GM19023 (cell line): Measurements from ENCODE around the gene PCBD1.
A peak's percentile ranks its signal among the peaks of the same experiment; 100 is the strongest.
"Not testable (repeated sequence)": the region's sequence is repeated elsewhere in the genome, so short reads cannot be mapped to it uniquely, and the experiment has no call there.

Experiments
- ATAC-seq: cut with Tn5 transposase; IDR thresholded peaks from one replicate; pipeline ENCODE4 v1.9.1; 2021; ENCODE audit warnings: mild to moderate bottlenecking, moderate library complexity; ENCODE audit not compliant: unreplicated experiment

Gene PCBD1

GRCh38 chr10:70887804-70888800 is at the start of gene PCBD1:
Gene PCBD1 (minus strand): TSS chr10:70888565. CDS start chr10:70888533, 32 bp downstream.
- ATAC-seq, result peak; percentile 79

GRCh38 chr10:70937661-70938060 is 49.3 kb upstream of the PCBD1 start:
- ATAC-seq, result no peak

GRCh38 chr10:70936111-70936510 is 47.7 kb upstream of the PCBD1 start:
- ATAC-seq, result no peak

GRCh38 chr10:70935631-70936030 is 47.3 kb upstream of the PCBD1 start:
- no peak for ATAC-seq

- ATAC-seq, result no peak
Observed at GRCh38 chr10:70935125-70935625, 46.8 kb upstream of the PCBD1 start.

- no peak for ATAC-seq
Observed at GRCh38 chr10:70934701-70935100, 46.3 kb upstream of the PCBD1 start.

- ATAC-seq, result no peak
Observed at GRCh38 chr10:70932392-70933196, 44.2 kb upstream of the PCBD1 start.

GRCh38 chr10:70931168-70931815 is 42.9 kb upstream of the PCBD1 start:
- no peak for ATAC-seq

- ATAC-seq, result no peak
Observed at GRCh38 chr10:70930263-70931000, 42.1 kb upstream of the PCBD1 start.

- no peak for ATAC-seq
Observed at GRCh38 chr10:70928140-70928539, 39.8 kb upstream of the PCBD1 start.

- no peak for ATAC-seq
Observed at GRCh38 chr10:70927189-70927943, 39.0 kb upstream of the PCBD1 start.

- no peak for ATAC-seq
Observed at GRCh38 chr10:70926226-70927000, 38.0 kb upstream of the PCBD1 start.

GRCh38 chr10:70925377-70926225 is 37.2 kb upstream of the PCBD1 start:
- ATAC-seq, result no peak

- no peak for ATAC-seq
Observed at GRCh38 chr10:70923696-70924095, 35.3 kb upstream of the PCBD1 start.

GRCh38 chr10:70921285-70921684 is 32.9 kb upstream of the PCBD1 start:
- no peak for ATAC-seq

GRCh38 chr10:70920519-70920918 is 32.2 kb upstream of the PCBD1 start:
- no peak for ATAC-seq

- not testable (repeated sequence) for ATAC-seq
Observed at GRCh38 chr10:70919906-70920305, 31.5 kb upstream of the PCBD1 start.
